ENCODE results near the gene SLC8B1. TPM values are rescaled to one million over a fixed set of nuclear protein-coding genes. Genes with fewer than 3 reads are reported as not detected.

Gene SLC8B1
- total and polyA plus RNA-seq, 9 of the 15 experiments (the other 6 are each of a cell fraction or from before 2014, with no cell fraction given), result 0.86 to 34.1 (median 18.5) TPM

GRCh38 chr12:113314121-113314529 lies 20.8 kb downstream of the SLC8B1 start (continued):
- TF ChIP-seq MGA (IDR thresholded peaks at IDR 0.05) (no peak), E2F8 (IDR thresholded peaks at IDR 0.05; ENCODE audit: low read depth, partially characterized antibody) (no peak), CGGBP1 (CRISPR knock-in tag; IDR thresholded peaks at IDR 0.05) (no peak), GTF3C2 (IDR thresholded peaks at IDR 0.05; ENCODE audit: borderline replicate concordance, extremely low read depth, insufficient read length) (no peak), ARHGAP35 (IDR thresholded peaks at IDR 0.05; ENCODE audit: partially characterized antibody) (no peak), ZNF277 (CRISPR knock-in tag; IDR thresholded peaks at IDR 0.05; ENCODE audit: borderline replicate concordance) (no peak), ZSCAN32 (CRISPR knock-in tag; IDR thresholded peaks at IDR 0.05) (no peak), SMAD4 (CRISPR knock-in tag; conservative IDR thresholded peaks at IDR 0.05) (0 out of 2 replicates have a peak, but pooled peaks have one; percentile 52)

All from K562 (cell line).